ENCODE results near the gene SFXN4. TPM values are rescaled to one million over a fixed set of nuclear protein-coding genes. Genes with fewer than 3 reads are reported as not detected.

SFXN4 gene, protein sequence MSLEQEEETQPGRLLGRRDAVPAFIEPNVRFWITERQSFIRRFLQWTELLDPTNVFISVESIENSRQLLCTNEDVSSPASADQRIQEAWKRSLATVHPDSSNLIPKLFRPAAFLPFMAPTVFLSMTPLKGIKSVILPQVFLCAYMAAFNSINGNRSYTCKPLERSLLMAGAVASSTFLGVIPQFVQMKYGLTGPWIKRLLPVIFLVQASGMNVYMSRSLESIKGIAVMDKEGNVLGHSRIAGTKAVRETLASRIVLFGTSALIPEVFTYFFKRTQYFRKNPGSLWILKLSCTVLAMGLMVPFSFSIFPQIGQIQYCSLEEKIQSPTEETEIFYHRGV
- total RNA-seq (10 to 100 TPM; 12.4 to 34.1 TPM), polyA plus RNA-seq (10 to 100 TPM; 20.7 to 27.5 TPM)

DNA sequence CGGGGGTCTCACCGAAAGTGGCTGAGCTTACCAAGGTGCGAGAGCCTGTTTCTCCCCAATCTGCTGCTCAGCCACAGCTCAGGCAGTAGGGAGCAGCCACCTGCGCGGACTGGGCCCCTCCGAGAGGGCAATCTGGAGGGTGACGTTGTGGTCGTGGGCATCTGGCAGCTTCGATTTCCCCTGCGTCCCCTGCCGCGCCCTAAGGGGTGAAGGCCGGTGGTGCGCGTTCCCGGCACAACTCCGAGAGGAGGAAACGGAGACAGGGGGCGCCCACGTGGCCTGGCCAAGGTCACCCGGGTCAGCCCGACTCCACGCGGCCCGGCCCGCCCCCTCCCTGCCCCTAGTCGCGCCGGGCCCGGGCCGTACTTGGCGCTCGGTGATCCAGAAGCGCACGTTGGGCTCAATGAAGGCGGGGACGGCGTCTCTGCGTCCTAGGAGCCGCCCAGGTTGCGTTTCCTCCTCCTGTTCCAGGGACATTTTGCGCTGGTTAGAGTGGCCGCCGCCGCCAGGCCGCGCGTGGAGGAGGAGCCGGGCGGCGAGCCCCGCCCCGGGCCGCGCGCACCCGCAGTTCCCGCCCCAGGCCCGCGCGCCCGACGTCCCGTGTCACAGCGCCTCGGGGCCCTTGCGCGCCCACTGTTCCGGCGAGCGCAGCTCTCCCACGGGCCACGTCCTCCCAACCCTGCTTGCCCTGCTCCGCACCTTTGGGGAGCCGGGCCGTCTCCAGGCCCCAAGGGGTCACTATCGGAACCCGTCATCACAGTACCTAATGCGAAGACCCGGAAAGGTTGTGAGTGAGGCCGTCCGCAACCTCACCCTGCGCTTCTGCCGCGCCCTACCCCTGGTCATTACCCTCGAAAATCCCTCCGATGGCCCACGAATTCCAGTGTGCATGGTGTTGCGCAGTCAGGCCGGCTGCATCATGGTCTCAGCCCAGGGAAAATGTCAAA lies at the start of gene SFXN4:
SFXN4 (minus strand) TSS at position 544 of the 947 bp plus-strand sequence; CDS start at position 477, 67 bp downstream.
- TF ChIP-seq, protein P1, sequence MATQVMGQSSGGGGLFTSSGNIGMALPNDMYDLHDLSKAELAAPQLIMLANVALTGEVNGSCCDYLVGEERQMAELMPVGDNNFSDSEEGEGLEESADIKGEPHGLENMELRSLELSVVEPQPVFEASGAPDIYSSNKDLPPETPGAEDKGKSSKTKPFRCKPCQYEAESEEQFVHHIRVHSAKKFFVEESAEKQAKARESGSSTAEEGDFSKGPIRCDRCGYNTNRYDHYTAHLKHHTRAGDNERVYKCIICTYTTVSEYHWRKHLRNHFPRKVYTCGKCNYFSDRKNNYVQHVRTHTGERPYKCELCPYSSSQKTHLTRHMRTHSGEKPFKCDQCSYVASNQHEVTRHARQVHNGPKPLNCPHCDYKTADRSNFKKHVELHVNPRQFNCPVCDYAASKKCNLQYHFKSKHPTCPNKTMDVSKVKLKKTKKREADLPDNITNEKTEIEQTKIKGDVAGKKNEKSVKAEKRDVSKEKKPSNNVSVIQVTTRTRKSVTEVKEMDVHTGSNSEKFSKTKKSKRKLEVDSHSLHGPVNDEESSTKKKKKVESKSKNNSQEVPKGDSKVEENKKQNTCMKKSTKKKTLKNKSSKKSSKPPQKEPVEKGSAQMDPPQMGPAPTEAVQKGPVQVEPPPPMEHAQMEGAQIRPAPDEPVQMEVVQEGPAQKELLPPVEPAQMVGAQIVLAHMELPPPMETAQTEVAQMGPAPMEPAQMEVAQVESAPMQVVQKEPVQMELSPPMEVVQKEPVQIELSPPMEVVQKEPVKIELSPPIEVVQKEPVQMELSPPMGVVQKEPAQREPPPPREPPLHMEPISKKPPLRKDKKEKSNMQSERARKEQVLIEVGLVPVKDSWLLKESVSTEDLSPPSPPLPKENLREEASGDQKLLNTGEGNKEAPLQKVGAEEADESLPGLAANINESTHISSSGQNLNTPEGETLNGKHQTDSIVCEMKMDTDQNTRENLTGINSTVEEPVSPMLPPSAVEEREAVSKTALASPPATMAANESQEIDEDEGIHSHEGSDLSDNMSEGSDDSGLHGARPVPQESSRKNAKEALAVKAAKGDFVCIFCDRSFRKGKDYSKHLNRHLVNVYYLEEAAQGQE (IDR thresholded peaks at IDR 0.05) = peak; percentile 28
- TF ChIP-seq RAD21 (IDR thresholded peaks at IDR 0.05) = peak in 1 of 2 donors; percentile 31
- peak; percentile 44 for TF ChIP-seq YY1 (IDR thresholded peaks at IDR 0.05)
- TF ChIP-seq HNF4A (conservative IDR thresholded peaks at IDR 0.05) = peak in 1 of 2 donors; percentile 15
- no peak for TF ChIP-seq GABPA (IDR thresholded peaks at IDR 0.05 in 1 of 2, conservative IDR thresholded peaks at IDR 0.05 in 1 of 2)
- TF ChIP-seq, protein P2, sequence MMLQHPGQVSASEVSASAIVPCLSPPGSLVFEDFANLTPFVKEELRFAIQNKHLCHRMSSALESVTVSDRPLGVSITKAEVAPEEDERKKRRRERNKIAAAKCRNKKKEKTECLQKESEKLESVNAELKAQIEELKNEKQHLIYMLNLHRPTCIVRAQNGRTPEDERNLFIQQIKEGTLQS (IDR thresholded peaks at IDR 0.05) = no peak
- TF ChIP-seq JUND (IDR thresholded peaks at IDR 0.05) = no peak
- TF ChIP-seq, protein P3, sequence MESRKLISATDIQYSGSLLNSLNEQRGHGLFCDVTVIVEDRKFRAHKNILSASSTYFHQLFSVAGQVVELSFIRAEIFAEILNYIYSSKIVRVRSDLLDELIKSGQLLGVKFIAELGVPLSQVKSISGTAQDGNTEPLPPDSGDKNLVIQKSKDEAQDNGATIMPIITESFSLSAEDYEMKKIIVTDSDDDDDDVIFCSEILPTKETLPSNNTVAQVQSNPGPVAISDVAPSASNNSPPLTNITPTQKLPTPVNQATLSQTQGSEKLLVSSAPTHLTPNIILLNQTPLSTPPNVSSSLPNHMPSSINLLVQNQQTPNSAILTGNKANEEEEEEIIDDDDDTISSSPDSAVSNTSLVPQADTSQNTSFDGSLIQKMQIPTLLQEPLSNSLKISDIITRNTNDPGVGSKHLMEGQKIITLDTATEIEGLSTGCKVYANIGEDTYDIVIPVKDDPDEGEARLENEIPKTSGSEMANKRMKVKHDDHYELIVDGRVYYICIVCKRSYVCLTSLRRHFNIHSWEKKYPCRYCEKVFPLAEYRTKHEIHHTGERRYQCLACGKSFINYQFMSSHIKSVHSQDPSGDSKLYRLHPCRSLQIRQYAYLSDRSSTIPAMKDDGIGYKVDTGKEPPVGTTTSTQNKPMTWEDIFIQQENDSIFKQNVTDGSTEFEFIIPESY (IDR thresholded peaks at IDR 0.05) = no peak
- TF ChIP-seq RXRA (IDR thresholded peaks at IDR 0.05) = peak in 1 of 2 donors; percentile 29
- peak; percentile 33 for TF ChIP-seq NR2F2 (IDR thresholded peaks at IDR 0.05)
- no peak for TF ChIP-seq FOXA2 (IDR thresholded peaks at IDR 0.05)
- no peak for TF ChIP-seq TAF1 (conservative IDR thresholded peaks at IDR 0.05)
- TF ChIP-seq, protein P4, sequence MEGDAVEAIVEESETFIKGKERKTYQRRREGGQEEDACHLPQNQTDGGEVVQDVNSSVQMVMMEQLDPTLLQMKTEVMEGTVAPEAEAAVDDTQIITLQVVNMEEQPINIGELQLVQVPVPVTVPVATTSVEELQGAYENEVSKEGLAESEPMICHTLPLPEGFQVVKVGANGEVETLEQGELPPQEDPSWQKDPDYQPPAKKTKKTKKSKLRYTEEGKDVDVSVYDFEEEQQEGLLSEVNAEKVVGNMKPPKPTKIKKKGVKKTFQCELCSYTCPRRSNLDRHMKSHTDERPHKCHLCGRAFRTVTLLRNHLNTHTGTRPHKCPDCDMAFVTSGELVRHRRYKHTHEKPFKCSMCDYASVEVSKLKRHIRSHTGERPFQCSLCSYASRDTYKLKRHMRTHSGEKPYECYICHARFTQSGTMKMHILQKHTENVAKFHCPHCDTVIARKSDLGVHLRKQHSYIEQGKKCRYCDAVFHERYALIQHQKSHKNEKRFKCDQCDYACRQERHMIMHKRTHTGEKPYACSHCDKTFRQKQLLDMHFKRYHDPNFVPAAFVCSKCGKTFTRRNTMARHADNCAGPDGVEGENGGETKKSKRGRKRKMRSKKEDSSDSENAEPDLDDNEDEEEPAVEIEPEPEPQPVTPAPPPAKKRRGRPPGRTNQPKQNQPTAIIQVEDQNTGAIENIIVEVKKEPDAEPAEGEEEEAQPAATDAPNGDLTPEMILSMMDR (IDR thresholded peaks at IDR 0.05; ENCODE audit: low read depth, low read length, missing input control) = no peak
- TF ChIP-seq EGR1 (IDR thresholded peaks at IDR 0.05; ENCODE audit: low read depth in 2 of 2) = peak in 1 of 2 donors; percentile 14
- H3K9ac ChIP-seq (ENCODE audit: low read depth in 1 of 2, low read length in 2 of 2) = peak within 1 kb of the TSS; percentile 93 to 97
- H3K27me3 ChIP-seq (ENCODE audit: control insufficient read depth in 4 of 4, insufficient read depth in 4 of 4, low read length in 3 of 4) = no peaks in the 10 kb centered on the region
- H3K4me1 ChIP-seq (ENCODE audit: control insufficient read depth in 4 of 4, insufficient read depth in 4 of 4, low read length in 3 of 4) = peaks cover 0 to 20% (median 7%) of the 10 kb centered on the region in 4 donors
- peak; percentile 84 for DNase-seq (ENCODE audit: low spot score)
- H3K27ac ChIP-seq (ENCODE audit: low read depth in 1 of 2, low read length in 2 of 2) = peak within 1 kb of the TSS; percentile 94 to 95
- peak within 1 kb of the TSS; percentile 83 to 90 (median 84) for H3K4me3 ChIP-seq (ENCODE audit: low read depth in 1 of 3, low read length in 3 of 3)
- H3K36me3 ChIP-seq (ENCODE audit: control insufficient read depth in 4 of 4, insufficient read depth in 3 of 4, low read depth in 1 of 4, low read length in 3 of 4) = peaks cover 0 to 30% (median 24%) of the 10 kb centered on the region in 4 donors
- under 1% methylated on average over 90 of the region's 90 CpGs for WGBS
- H3K9me3 ChIP-seq (ENCODE audit: control insufficient read depth in 4 of 4, low read length in 3 of 4) = no peaks in the 10 kb centered on the region
